Progenitor cell of endocrine pancreas (in vitro differentiated cells): ENCODE data around the gene INO80. TPM values are rescaled to one million over a fixed set of nuclear protein-coding genes. Genes with fewer than 3 reads are reported as not detected.

ENCODE experiments used
- DNase-seq: peaks from one replicate; pipeline ENCODE4 v3.0.0; 2021; ENCODE audit warnings: low spot score; ENCODE audit not compliant: unreplicated experiment
- H3K27ac Mint-ChIP-seq: 2 replicates; pipeline ENCODE4 v1.8.0; 2021; ENCODE audit warnings: mild to moderate bottlenecking, moderate library complexity, mixed read lengths
- H3K27me3 Mint-ChIP-seq: 2 replicates; pipeline ENCODE4 v1.8.0; 2021; ENCODE audit warnings: mixed read lengths
- H3K36me3 Mint-ChIP-seq: 2 replicates; pipeline ENCODE4 v1.8.0; 2022; ENCODE audit warnings: mixed read lengths; ENCODE audit not compliant: insufficient read depth
- H3K4me1 Mint-ChIP-seq: 2 replicates; pipeline ENCODE4 v1.8.0; 2021; ENCODE audit warnings: low read depth, mixed read lengths
- H3K4me3 Mint-ChIP-seq: 2 replicates; pipeline ENCODE4 v1.8.0; 2021; ENCODE audit warnings: low read depth, mild to moderate bottlenecking, moderate library complexity, mixed read lengths
- H3K9me3 Mint-ChIP-seq: 2 replicates; pipeline ENCODE4 v1.8.0; 2021; ENCODE audit warnings: low read depth, mixed read lengths
- total RNA-seq: library from RNA; stranded (reverse); gene quantifications from 2 replicates; pipeline ENCODE4 v1.2.1, GENCODE V29; 2021
- TF ChIP-seq, protein P1 (sequence below): fragments of 200-600 bp; sonication (generic); IDR thresholded peaks from one replicate; pipeline ENCODE4 v1.5.0; 2021; ENCODE audit warnings: antibody characterized with exemption, mild to moderate bottlenecking; ENCODE audit not compliant: unreplicated experiment

Gene INO80
- total RNA-seq, 1 donor from 2014 or later, result 28.1 TPM

GRCh38 chr15:41125063-41125669, 9.1 kb upstream of the INO80 start:
- H3K36me3 Mint-ChIP-seq, result no peaks in the 10 kb centered on the region
- no peak overlapping the region for H3K4me3 Mint-ChIP-seq
- TF ChIP-seq, protein P1, sequence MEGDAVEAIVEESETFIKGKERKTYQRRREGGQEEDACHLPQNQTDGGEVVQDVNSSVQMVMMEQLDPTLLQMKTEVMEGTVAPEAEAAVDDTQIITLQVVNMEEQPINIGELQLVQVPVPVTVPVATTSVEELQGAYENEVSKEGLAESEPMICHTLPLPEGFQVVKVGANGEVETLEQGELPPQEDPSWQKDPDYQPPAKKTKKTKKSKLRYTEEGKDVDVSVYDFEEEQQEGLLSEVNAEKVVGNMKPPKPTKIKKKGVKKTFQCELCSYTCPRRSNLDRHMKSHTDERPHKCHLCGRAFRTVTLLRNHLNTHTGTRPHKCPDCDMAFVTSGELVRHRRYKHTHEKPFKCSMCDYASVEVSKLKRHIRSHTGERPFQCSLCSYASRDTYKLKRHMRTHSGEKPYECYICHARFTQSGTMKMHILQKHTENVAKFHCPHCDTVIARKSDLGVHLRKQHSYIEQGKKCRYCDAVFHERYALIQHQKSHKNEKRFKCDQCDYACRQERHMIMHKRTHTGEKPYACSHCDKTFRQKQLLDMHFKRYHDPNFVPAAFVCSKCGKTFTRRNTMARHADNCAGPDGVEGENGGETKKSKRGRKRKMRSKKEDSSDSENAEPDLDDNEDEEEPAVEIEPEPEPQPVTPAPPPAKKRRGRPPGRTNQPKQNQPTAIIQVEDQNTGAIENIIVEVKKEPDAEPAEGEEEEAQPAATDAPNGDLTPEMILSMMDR, result no peak
- peaks cover 5% of the 10 kb centered on the region for H3K4me1 Mint-ChIP-seq
- DNase-seq, result no peak
- H3K27ac Mint-ChIP-seq, result no peak overlapping the region
- H3K9me3 Mint-ChIP-seq, result no peaks in the 10 kb centered on the region
- no peaks in the 10 kb centered on the region for H3K27me3 Mint-ChIP-seq

- H3K4me3 Mint-ChIP-seq, result no peak overlapping the region
- no peak overlapping the region for H3K27ac Mint-ChIP-seq
- no peaks in the 10 kb centered on the region for H3K36me3 Mint-ChIP-seq
- H3K4me1 Mint-ChIP-seq, result peaks cover 5% of the 10 kb centered on the region
- H3K9me3 Mint-ChIP-seq, result no peaks in the 10 kb centered on the region
- no peak for DNase-seq
- TF ChIP-seq, protein P1, result no peak
- H3K27me3 Mint-ChIP-seq, result no peaks in the 10 kb centered on the region
Measured at GRCh38 chr15:41124058-41124457, 8.0 kb upstream of the INO80 start.

- Mint-ChIP-seq H3K27ac (no peak overlapping the region), H3K4me3 (no peak overlapping the region), H3K36me3 (no peaks in the 10 kb centered on the region), H3K27me3 (no peaks in the 10 kb centered on the region), H3K4me1 (no peaks in the 10 kb centered on the region), H3K9me3 (no peaks in the 10 kb centered on the region)
- no peak for DNase-seq
- TF ChIP-seq, protein P1, result no peak
Measured at GRCh38 chr15:41122849-41123248, 6.8 kb upstream of the INO80 start.

GRCh38 chr15:41121951-41122350, 5.9 kb upstream of the INO80 start:
- no peak overlapping the region for H3K27ac Mint-ChIP-seq
- DNase-seq, result no peak
- H3K9me3 Mint-ChIP-seq, result no peaks in the 10 kb centered on the region
- no peak overlapping the region for H3K4me3 Mint-ChIP-seq
- TF ChIP-seq, protein P1, result no peak
- H3K36me3 Mint-ChIP-seq, result no peaks in the 10 kb centered on the region
- H3K27me3 Mint-ChIP-seq, result no peaks in the 10 kb centered on the region
- no peaks in the 10 kb centered on the region for H3K4me1 Mint-ChIP-seq

GRCh38 chr15:41116962-41117252, 827 bp upstream of the INO80 start:
- Mint-ChIP-seq H3K36me3 (peaks cover 3% of the 10 kb centered on the region), H3K27me3 (no peaks in the 10 kb centered on the region), H3K4me3 (peak overlapping the region; percentile 84), H3K27ac (peak overlapping the region; percentile 98), H3K9me3 (no peaks in the 10 kb centered on the region), H3K4me1 (peaks cover 4% of the 10 kb centered on the region)
- DNase-seq, result no peak
- TF ChIP-seq, protein P1, result no peak
